NCI-H226 (cell line): ENCODE data around the gene MANSC4.

Experiments used
- DNase-seq: peaks from one replicate; pipeline ENCODE4 v3.0.0-alpha.2; 2015

The MANSC4 gene

GRCh38 chr12:27779920-27780611 is at the start of gene MANSC4, which contains the start of gene KLHL42:
MANSC4 (minus strand) TSS chr12:27780236; CDS start chr12:27771276, 8,960 bp downstream.
KLHL42 (plus strand) TSS chr12:27780233; CDS start chr12:27780331, 98 bp downstream.
- DNase-seq = peak; percentile 67

GRCh38 chr12:27828196-27828595 is 48.2 kb upstream of the MANSC4 start:
- no peak for DNase-seq

GRCh38 chr12:27826076-27826475 is 46.0 kb upstream of the MANSC4 start:
- DNase-seq = no peak

- no peak for DNase-seq
Measured at GRCh38 chr12:27824126-27824842, 44.2 kb upstream of the MANSC4 start.

GRCh38 chr12:27823038-27823437 is 43.0 kb upstream of the MANSC4 start:
- DNase-seq = no peak

GRCh38 chr12:27822076-27822712 is 42.2 kb upstream of the MANSC4 start:
- peak; percentile 91 for DNase-seq

- peak; percentile 76 for DNase-seq
Measured at GRCh38 chr12:27821259-27821973, 41.4 kb upstream of the MANSC4 start.

- no peak for DNase-seq
Measured at GRCh38 chr12:27820564-27820963, 40.5 kb upstream of the MANSC4 start.

GRCh38 chr12:27818401-27818918 is 38.4 kb upstream of the MANSC4 start:
- no peak for DNase-seq

GRCh38 chr12:27817766-27818165 is 37.7 kb upstream of the MANSC4 start:
- no peak for DNase-seq

GRCh38 chr12:27814851-27815591 is 35.0 kb upstream of the MANSC4 start:
- no peak for DNase-seq

- DNase-seq = peak; percentile 17
Measured at GRCh38 chr12:27814411-27814810, 34.4 kb upstream of the MANSC4 start.

- no peak for DNase-seq
Measured at GRCh38 chr12:27812502-27812901, 32.5 kb upstream of the MANSC4 start.

GRCh38 chr12:27810756-27811155 is 30.7 kb upstream of the MANSC4 start:
- no peak for DNase-seq

- no peak for DNase-seq
Measured at GRCh38 chr12:27808841-27809240, 28.8 kb upstream of the MANSC4 start.

- no peak for DNase-seq
Measured at GRCh38 chr12:27807063-27807703, 27.1 kb upstream of the MANSC4 start.

- no peak for DNase-seq
Measured at GRCh38 chr12:27806259-27806658, 26.2 kb upstream of the MANSC4 start.

GRCh38 chr12:27805238-27805637 is 25.2 kb upstream of the MANSC4 start:
- DNase-seq = no peak

GRCh38 chr12:27802936-27803335 is 22.9 kb upstream of the MANSC4 start:
- DNase-seq = no peak

GRCh38 chr12:27802511-27802910 is 22.5 kb upstream of the MANSC4 start:
- no peak for DNase-seq

- DNase-seq = no peak
Measured at GRCh38 chr12:27801630-27802029, 21.6 kb upstream of the MANSC4 start.

GRCh38 chr12:27800819-27801218 is 20.8 kb upstream of the MANSC4 start:
- DNase-seq = no peak
